Measurements from ENCODE around the gene KRTAP5-11. TPM values are rescaled to one million over a fixed set of nuclear protein-coding genes. Genes with fewer than 3 reads are reported as not detected.
"Not testable (repeated sequence)": the region's sequence is repeated elsewhere in the genome, so short reads cannot be mapped to it uniquely, and the experiment has no call there.

KRTAP5-11 gene, protein sequence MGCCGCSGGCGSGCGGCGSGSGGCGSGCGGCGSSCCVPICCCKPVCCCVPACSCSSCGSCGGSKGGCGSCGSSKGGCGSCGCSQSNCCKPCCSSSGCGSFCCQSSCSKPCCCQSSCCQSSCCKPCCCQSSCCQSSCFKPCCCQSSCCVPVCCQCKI
- total RNA-seq, result not detected in 2 replicates

DNA sequence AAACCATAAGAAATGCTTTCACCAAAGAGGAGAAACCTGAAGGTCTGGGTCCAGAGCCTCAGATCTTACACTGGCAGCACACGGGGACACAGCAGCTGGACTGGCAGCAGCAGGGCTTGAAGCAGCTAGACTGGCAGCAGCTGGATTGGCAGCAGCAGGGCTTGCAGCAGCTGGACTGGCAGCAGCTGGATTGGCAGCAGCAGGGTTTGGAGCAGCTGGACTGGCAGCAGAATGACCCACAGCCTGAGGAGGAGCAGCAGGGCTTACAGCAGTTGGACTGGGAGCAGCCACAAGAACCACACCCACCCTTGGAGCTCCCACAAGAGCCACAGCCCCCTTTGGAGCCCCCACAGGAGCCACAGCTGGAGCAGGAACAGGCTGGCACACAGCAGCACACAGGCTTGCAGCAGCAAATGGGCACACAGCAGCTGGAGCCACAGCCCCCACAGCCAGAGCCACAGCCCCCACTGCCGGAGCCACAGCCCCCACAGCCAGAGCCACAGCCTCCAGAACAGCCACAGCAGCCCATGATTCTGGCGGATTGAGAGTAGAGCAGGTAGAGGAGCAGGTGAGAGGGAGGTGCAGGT lies at the start of gene KRTAP5-11:
Gene KRTAP5-11, minus strand, starts transcription at position 567 of the 587 bp plus-strand sequence. Its CDS starts 38 bp downstream, at position 529.
- DNase-seq (ENCODE audit: low read depth), result no peak

GRCh38 chr11:71631551-71631950 lies 48.9 kb upstream of the KRTAP5-11 start:
- DNase-seq (ENCODE audit: low read depth); H3K4me3 ChIP-seq (ENCODE audit: low read depth, low read length): not testable (repeated sequence)

More for the DNA sequence above, at the start of gene KRTAP5-11:
- TF ChIP-seq, protein P1, sequence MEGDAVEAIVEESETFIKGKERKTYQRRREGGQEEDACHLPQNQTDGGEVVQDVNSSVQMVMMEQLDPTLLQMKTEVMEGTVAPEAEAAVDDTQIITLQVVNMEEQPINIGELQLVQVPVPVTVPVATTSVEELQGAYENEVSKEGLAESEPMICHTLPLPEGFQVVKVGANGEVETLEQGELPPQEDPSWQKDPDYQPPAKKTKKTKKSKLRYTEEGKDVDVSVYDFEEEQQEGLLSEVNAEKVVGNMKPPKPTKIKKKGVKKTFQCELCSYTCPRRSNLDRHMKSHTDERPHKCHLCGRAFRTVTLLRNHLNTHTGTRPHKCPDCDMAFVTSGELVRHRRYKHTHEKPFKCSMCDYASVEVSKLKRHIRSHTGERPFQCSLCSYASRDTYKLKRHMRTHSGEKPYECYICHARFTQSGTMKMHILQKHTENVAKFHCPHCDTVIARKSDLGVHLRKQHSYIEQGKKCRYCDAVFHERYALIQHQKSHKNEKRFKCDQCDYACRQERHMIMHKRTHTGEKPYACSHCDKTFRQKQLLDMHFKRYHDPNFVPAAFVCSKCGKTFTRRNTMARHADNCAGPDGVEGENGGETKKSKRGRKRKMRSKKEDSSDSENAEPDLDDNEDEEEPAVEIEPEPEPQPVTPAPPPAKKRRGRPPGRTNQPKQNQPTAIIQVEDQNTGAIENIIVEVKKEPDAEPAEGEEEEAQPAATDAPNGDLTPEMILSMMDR (IDR thresholded peaks at IDR 0.05; ENCODE audit: insufficient read depth, low read depth, low read length), result no peak
- no peak within 1 kb of the TSS for H3K4me3 ChIP-seq (ENCODE audit: low read depth, low read length)

- DNase-seq (ENCODE audit: low read depth), result peak; percentile 2
- H3K4me3 ChIP-seq (ENCODE audit: low read depth, low read length), result not testable (repeated sequence)
Measured at GRCh38 chr11:71630071-71630470, 47.4 kb upstream of the KRTAP5-11 start.

GRCh38 chr11:71628943-71629342 lies 46.3 kb upstream of the KRTAP5-11 start:
- DNase-seq (ENCODE audit: low read depth), result not testable (repeated sequence)

DNA sequence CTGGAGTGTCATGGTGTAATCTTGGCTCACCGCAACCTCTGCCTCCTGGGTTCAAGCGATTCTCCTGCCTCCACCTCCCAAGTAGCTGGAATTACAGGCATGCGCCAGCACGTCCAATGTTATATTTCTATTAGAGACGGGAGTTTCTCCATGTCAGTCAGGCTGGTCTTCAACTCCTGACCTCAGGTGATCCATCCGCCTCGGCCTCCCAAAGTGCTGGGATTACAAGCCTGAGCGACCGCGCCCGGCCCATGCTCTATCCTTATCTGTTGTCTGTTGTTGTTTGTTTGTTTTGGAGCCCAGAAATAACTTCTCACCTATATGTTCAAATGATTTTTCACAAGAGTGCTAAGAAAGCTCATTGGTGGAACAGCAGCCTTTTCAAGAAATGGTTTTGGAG lies 40.6 kb upstream of the KRTAP5-11 start:
- H3K4me3 ChIP-seq (ENCODE audit: low read depth, low read length); DNase-seq (ENCODE audit: low read depth): not testable (repeated sequence)

More at GRCh38 chr11:71628943-71629342, 46.3 kb upstream of the KRTAP5-11 start:
- not testable (repeated sequence) for H3K4me3 ChIP-seq (ENCODE audit: low read depth, low read length)

- DNase-seq (ENCODE audit: low read depth), result not testable (repeated sequence)
Measured at GRCh38 chr11:71622561-71622960, 39.9 kb upstream of the KRTAP5-11 start.

GRCh38 chr11:71615003-71615402 lies 32.3 kb upstream of the KRTAP5-11 start:
- not testable (repeated sequence) for H3K4me3 ChIP-seq (ENCODE audit: low read depth, low read length); DNase-seq (ENCODE audit: low read depth)

More at GRCh38 chr11:71622561-71622960, 39.9 kb upstream of the KRTAP5-11 start:
- H3K4me3 ChIP-seq (ENCODE audit: low read depth, low read length), result not testable (repeated sequence)

DNA sequence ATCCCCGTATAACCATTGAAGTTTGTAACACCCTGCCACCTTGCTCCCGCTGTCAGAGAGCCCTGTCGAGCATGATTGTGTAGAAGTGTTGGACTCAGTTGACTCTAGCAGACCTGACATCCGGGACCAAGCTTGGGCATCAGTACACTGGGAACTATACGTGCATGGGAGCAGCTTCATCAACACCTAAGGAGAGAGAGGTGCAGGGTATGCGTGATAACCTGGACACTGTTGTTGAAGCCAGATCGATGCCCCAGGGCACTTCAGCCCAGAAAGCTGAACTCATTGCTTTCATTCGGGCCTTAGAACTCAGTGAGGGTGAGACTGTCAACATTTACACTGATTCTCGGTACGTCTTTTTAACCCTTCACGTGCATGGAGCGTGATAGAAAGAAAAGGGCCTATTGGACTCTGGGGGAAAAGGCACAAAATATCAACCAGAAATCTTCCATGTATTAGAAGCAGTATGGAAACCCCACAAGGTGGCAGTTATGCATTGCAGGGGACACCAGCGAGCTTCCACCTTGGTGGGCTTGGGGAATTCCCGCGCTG lies 31.8 kb upstream of the KRTAP5-11 start:
- DNase-seq (ENCODE audit: low read depth); H3K4me3 ChIP-seq (ENCODE audit: low read depth, low read length): not testable (repeated sequence)

- not testable (repeated sequence) for DNase-seq (ENCODE audit: low read depth)
Measured at GRCh38 chr11:71613931-71614330, 31.3 kb upstream of the KRTAP5-11 start.

DNA sequence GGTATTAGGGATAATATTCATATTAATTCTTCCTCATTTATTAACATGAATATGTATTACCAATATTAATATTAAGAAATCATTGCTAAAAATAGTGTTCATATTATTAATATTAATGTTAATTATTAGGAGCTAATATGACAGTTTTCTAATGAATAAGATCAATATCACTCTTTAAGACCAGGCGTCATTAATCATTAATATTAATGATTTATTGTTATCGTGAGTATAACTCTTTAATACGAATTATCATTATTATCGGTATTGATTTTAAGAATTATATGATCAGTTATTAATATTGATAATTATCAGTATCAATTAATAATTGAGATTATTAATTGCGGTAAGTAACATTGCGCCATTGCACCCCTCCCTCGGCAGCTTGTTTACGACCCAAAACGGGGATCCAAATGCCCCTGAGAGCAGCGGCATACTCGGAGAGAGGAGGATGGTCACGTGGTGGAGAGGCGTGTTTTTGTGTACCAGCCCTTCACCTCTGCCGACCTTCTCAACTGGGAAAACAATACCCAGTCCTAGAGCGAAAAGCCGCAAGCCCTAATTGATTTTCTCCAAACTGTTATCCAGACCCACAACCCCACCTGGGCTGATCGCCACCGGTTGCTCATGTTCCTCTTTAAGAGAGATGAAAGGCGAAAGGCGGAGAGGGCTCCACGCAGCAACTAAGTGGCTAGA lies 28.7 kb upstream of the KRTAP5-11 start:
- H3K4me3 ChIP-seq (ENCODE audit: low read depth, low read length); DNase-seq (ENCODE audit: low read depth): not testable (repeated sequence)

More at GRCh38 chr11:71613931-71614330, 31.3 kb upstream of the KRTAP5-11 start:
- H3K4me3 ChIP-seq (ENCODE audit: low read depth, low read length), result not testable (repeated sequence)

- not testable (repeated sequence) for H3K4me3 ChIP-seq (ENCODE audit: low read depth, low read length); DNase-seq (ENCODE audit: low read depth)
Measured at GRCh38 chr11:71608272-71608671, 25.6 kb upstream of the KRTAP5-11 start.

DNA sequence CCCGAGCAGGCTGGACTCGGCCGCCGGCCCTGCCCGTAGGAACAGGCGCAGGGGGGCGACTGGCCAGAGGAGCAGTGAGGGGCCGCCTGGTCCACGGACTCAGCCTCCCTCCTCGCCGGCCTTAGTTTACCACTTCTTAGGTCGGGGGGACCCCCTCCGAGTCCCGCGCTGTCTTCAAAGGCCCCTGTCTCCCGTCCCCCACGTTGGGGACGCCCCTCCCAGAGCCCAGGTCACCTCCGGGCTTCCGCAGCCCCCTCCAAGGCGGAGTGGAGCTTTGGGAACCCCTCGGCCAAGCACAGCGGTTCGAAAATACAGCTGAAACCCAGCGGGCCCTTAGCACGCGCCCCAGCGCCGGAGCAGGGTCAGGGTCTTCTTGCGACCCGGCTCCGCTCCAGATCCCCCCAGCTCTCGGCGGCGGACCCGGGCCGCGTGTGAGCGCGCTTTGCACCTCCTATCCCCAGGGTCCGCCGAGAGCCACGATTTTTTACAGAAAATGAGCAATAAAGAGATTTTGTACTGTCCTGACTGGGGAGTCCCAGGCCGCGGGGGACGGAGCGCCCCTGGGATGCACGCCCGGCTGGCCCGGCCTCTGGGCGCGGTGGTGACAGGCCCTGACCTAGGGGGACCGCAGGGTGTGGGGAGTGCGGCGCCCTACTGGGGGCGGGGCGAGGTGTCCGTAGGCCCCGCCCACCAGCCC lies 25.0 kb upstream of the KRTAP5-11 start:
- not testable (repeated sequence) for H3K4me3 ChIP-seq (ENCODE audit: low read depth, low read length); DNase-seq (ENCODE audit: low read depth)

DNA sequence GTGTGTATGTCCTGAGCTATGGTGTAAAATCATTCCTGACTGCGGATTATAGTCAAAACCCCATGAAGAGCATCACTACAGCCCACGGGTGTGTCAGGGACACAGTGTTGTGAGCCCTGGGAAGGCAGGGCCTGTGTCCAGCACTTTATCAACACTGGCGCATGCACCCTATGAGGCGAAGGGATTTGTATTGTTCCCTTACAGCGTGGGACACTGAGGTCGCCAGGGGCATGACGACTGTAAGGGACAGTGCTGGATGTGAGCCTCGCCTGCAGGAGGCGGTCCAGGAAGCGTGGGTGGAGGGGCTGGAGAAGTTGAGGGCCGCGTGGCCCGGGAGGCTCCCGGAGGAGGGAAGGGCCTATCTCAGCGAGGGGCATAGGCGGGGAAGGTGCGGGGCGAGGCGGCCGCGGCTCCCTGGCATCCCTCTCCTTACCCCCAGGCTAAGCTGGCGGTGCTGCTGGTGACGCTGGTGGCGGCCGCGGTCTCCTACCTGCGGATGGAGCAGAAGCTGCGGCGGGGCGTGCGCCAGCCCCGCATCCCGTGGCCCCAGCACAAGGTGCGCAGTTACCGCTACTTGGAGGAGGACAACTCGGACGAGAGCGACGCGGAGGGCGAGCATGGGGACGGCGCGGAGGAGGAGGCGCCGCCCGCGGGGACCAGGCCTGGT lies 24.3 kb upstream of the KRTAP5-11 start:
- not testable (repeated sequence) for H3K4me3 ChIP-seq (ENCODE audit: low read depth, low read length); DNase-seq (ENCODE audit: low read depth)

GRCh38 chr11:71604798-71605488 lies 22.3 kb upstream of the KRTAP5-11 start:
- DNase-seq (ENCODE audit: low read depth); H3K4me3 ChIP-seq (ENCODE audit: low read depth, low read length): not testable (repeated sequence)

- DNase-seq (ENCODE audit: low read depth); H3K4me3 ChIP-seq (ENCODE audit: low read depth, low read length): not testable (repeated sequence)
Measured at GRCh38 chr11:71603221-71603620, 20.5 kb upstream of the KRTAP5-11 start.

DNA sequence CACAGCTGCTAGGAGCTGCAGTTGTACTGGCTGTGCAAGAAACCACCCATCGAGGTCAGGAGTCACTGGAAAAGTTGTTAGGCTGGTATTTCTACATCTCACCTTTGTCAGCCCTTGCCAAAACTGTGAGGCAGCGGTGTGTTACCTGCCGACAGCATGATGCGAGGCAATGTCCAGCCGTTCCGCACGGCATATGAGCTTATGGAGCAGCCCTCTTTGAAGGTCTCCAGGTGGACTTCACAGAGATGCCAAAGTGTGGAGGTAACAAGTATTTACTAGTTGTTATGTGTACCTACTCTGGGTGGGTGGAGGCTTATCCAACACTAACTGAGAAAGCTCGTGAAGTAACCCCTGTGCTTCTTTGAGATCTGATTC lies 6.9 kb upstream of the KRTAP5-11 start:
- not testable (repeated sequence) for DNase-seq (ENCODE audit: low read depth); H3K4me3 ChIP-seq (ENCODE audit: low read depth, low read length)
